ENCODE data around the gene OTOP1. TPM values are rescaled to one million over a fixed set of nuclear protein-coding genes. Genes with fewer than 3 reads are reported as not detected.
"Not testable (repeated sequence)": the region's sequence is repeated elsewhere in the genome, so short reads cannot be mapped to it uniquely, and the experiment has no call there.

OTOP1 gene
- total RNA-seq, 1 donor from 2014 or later: not detected

- H3K27me3 Mint-ChIP-seq (ENCODE audit: insufficient read depth, low read depth): peaks cover 2% of the 10 kb centered on the region
- Histone ChIP-seq H3K79me2 (ENCODE audit: low read depth) (no peaks in the 10 kb centered on the region), H2AFZ (replicated peaks) (no peak overlapping the region), H3K4me1 (peaks cover 9% of the 10 kb centered on the region), H3F3A (ENCODE audit: low read depth) (peaks cover 8% of the 10 kb centered on the region), H3K9ac (no peak overlapping the region), H3K4me2 (no peak overlapping the region), H3K4me3 (no peak overlapping the region), H3K27ac (no peak overlapping the region), H3K27me3 (no peaks in the 10 kb centered on the region), H4K20me1 (ENCODE audit: low read depth) (no peaks in the 10 kb centered on the region), H3K9me3 (ENCODE audit: low read depth) (no peaks in the 10 kb centered on the region), H3K36me3 (no peaks in the 10 kb centered on the region)
- no peak for DNase-seq (ENCODE audit: low spot score)
- H3K27ac Mint-ChIP-seq: no peak overlapping the region
- TF ChIP-seq, protein P1, sequence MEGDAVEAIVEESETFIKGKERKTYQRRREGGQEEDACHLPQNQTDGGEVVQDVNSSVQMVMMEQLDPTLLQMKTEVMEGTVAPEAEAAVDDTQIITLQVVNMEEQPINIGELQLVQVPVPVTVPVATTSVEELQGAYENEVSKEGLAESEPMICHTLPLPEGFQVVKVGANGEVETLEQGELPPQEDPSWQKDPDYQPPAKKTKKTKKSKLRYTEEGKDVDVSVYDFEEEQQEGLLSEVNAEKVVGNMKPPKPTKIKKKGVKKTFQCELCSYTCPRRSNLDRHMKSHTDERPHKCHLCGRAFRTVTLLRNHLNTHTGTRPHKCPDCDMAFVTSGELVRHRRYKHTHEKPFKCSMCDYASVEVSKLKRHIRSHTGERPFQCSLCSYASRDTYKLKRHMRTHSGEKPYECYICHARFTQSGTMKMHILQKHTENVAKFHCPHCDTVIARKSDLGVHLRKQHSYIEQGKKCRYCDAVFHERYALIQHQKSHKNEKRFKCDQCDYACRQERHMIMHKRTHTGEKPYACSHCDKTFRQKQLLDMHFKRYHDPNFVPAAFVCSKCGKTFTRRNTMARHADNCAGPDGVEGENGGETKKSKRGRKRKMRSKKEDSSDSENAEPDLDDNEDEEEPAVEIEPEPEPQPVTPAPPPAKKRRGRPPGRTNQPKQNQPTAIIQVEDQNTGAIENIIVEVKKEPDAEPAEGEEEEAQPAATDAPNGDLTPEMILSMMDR (IDR thresholded peaks at IDR 0.05): no peak
- TF ChIP-seq EZH2 (IDR thresholded peaks at IDR 0.05) (no peak), EZH2phosphoT487 (IDR thresholded peaks at IDR 0.05) (no peak)
- no peaks in the 10 kb centered on the region for H3K36me3 Mint-ChIP-seq
- peaks cover 2% of the 10 kb centered on the region for H3K9me3 Mint-ChIP-seq
- H3K4me3 Mint-ChIP-seq: no peak overlapping the region
- peaks cover 8% of the 10 kb centered on the region for H3K4me1 Mint-ChIP-seq
Observed at GRCh38 chr4:4202510-4202909, 24.2 kb downstream of the OTOP1 start.

DNA sequence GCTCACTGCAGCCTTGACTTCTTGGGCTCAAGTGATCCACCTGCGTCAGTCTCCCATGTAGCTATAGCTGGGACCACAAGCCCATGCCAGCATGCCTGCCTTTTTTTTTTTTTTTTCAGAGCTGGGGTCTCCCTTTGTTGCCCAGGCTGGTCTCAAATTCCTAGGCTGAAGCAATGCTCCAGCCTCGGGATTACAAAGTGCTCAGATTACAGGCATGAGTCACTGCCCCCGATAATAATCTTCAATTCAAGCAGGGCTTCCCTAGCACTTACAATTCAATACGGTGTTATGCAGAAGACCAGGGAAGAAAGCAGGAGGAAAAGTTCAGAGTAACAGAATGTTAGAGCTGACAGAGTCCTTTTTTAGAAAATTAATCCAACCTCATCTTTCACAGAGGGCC, 26.1 kb downstream of the OTOP1 start:
- H3K27ac ChIP-seq: no peak overlapping the region
- H3K4me3 ChIP-seq: no peak overlapping the region
- TF ChIP-seq, protein P1 (IDR thresholded peaks at IDR 0.05): no peak
- no peak for TF ChIP-seq EZH2 (IDR thresholded peaks at IDR 0.05)
- TF ChIP-seq EZH2phosphoT487 (IDR thresholded peaks at IDR 0.05): no peak
- H2AFZ ChIP-seq (replicated peaks): no peak overlapping the region
- no peaks in the 10 kb centered on the region for H4K20me1 ChIP-seq (ENCODE audit: low read depth)
- Mint-ChIP-seq H3K4me3 (no peak overlapping the region), H3K36me3 (no peaks in the 10 kb centered on the region), H3K4me1 (peaks cover 8% of the 10 kb centered on the region), H3K9me3 (peaks cover 3% of the 10 kb centered on the region), H3K27ac (no peak overlapping the region), H3K27me3 (ENCODE audit: insufficient read depth, low read depth) (peaks cover 1% of the 10 kb centered on the region)
- H3F3A ChIP-seq (ENCODE audit: low read depth): peaks cover 8% of the 10 kb centered on the region
- H3K79me2 ChIP-seq (ENCODE audit: low read depth): no peaks in the 10 kb centered on the region
- DNase-seq (ENCODE audit: low spot score): no peak
- peaks cover 7% of the 10 kb centered on the region for H3K4me1 ChIP-seq
- H3K9me3 ChIP-seq (ENCODE audit: low read depth): no peaks in the 10 kb centered on the region
- H3K36me3 ChIP-seq: no peaks in the 10 kb centered on the region
- H3K9ac ChIP-seq: no peak overlapping the region
- no peak overlapping the region for H3K4me2 ChIP-seq
- no peaks in the 10 kb centered on the region for H3K27me3 ChIP-seq

- H3K79me2 ChIP-seq (ENCODE audit: low read depth): no peaks in the 10 kb centered on the region
- Mint-ChIP-seq H3K4me3 (no peak overlapping the region), H3K9me3 (peaks cover 2% of the 10 kb centered on the region), H3K27me3 (ENCODE audit: insufficient read depth, low read depth) (no peaks in the 10 kb centered on the region), H3K27ac (peak overlapping the region; percentile 12), H3K36me3 (no peaks in the 10 kb centered on the region), H3K4me1 (no peaks in the 10 kb centered on the region)
- H3K9ac ChIP-seq: no peak overlapping the region
- DNase-seq (ENCODE audit: low spot score): no peak
- no peaks in the 10 kb centered on the region for H3K36me3 ChIP-seq
- H2AFZ ChIP-seq (replicated peaks): no peak overlapping the region
- no peaks in the 10 kb centered on the region for H3K9me3 ChIP-seq (ENCODE audit: low read depth)
- TF ChIP-seq EZH2 (IDR thresholded peaks at IDR 0.05) (no peak), EZH2phosphoT487 (IDR thresholded peaks at IDR 0.05) (no peak)
- TF ChIP-seq, protein P1 (IDR thresholded peaks at IDR 0.05): no peak
- no peak overlapping the region for H3K4me2 ChIP-seq
- no peaks in the 10 kb centered on the region for H4K20me1 ChIP-seq (ENCODE audit: low read depth)
- H3K4me1 ChIP-seq: no peaks in the 10 kb centered on the region
- H3F3A ChIP-seq (ENCODE audit: low read depth): no peaks in the 10 kb centered on the region
- H3K4me3 ChIP-seq: no peak overlapping the region
- no peak overlapping the region for H3K27ac ChIP-seq
- no peaks in the 10 kb centered on the region for H3K27me3 ChIP-seq
Observed at GRCh38 chr4:4195354-4195753, 31.4 kb downstream of the OTOP1 start.

- not testable (repeated sequence) for H3K4me1 ChIP-seq; H3K4me3 Mint-ChIP-seq; H3K36me3 Mint-ChIP-seq; H3K9ac ChIP-seq; H3K27ac Mint-ChIP-seq; H3K4me1 Mint-ChIP-seq; H3K27ac ChIP-seq; H3K9me3 Mint-ChIP-seq; H3K4me2 ChIP-seq; H3K36me3 ChIP-seq; DNase-seq (ENCODE audit: low spot score); H3F3A ChIP-seq (ENCODE audit: low read depth); H3K9me3 ChIP-seq (ENCODE audit: low read depth); H3K27me3 ChIP-seq; H4K20me1 ChIP-seq (ENCODE audit: low read depth); H3K79me2 ChIP-seq (ENCODE audit: low read depth); H3K27me3 Mint-ChIP-seq (ENCODE audit: insufficient read depth, low read depth); H2AFZ ChIP-seq (replicated peaks); H3K4me3 ChIP-seq
Observed at GRCh38 chr4:4188557-4188956, 38.2 kb downstream of the OTOP1 start.
